Esophagus muscularis mucosa (tissue), 4 donors: Measurements from ENCODE around the gene PDGFC. TPM values are rescaled to one million over a fixed set of nuclear protein-coding genes. Genes with fewer than 3 reads are reported as not detected.

ENCODE experiments used
- DNase-seq: peaks from one replicate; pipeline ENCODE4 v3.0.0-alpha.2; 2017; ENCODE audit errors: extremely low spot score
- H3K27ac ChIP-seq, 4 donors: fragments of 200-600 bp; sonication (generic); replicated peaks in 1 of 4; 1 replicate in 3 of 4; 2 replicates in 1 of 4; pipeline ENCODE4 v1.5.1; 2016 to 2019; ENCODE audit warnings: mild to moderate bottlenecking in 1 of 4
- H3K27me3 ChIP-seq, 4 donors: fragments of 200-600 bp; sonication (generic); one replicate each; pipeline versions ENCODE4 v1.5.1 to v1.6.0; 2016 to 2019
- H3K36me3 ChIP-seq, 4 donors: fragments of 200-600 bp; sonication (generic); one replicate each; pipeline ENCODE4 v1.5.1; 2016 to 2019
- H3K4me1 ChIP-seq, 4 donors: fragments of 200-600 bp; sonication (generic); one replicate each; pipeline ENCODE4 v1.5.1; 2016 to 2019
- H3K4me3 ChIP-seq, 4 donors: fragments of 200-600 bp; sonication (generic); 1 replicate in 2 of 4; 2 replicates in 2 of 4; pipeline ENCODE4 v1.5.1; 2016 to 2019; ENCODE audit warnings: mild to moderate bottlenecking in 4 of 4, moderate library complexity in 1 of 4
- H3K9me3 ChIP-seq, 4 donors: fragments of 200-600 bp; sonication (generic); 1 replicate in 3 of 4; 2 replicates in 1 of 4; pipeline ENCODE4 v1.5.1; 2016 to 2019
- EP300 ChIP-seq: sonication (generic); formaldehyde crosslinking; IDR thresholded peaks from one replicate; pipeline ENCODE4 v1.6.1; 2017; ENCODE audit warnings: antibody characterized with exemption
- POLR2A ChIP-seq: fragments of 450-650 bp; IDR thresholded peaks from one replicate; pipeline ENCODE4 v1.6.1; 2017; ENCODE audit warnings: antibody characterized with exemption, moderate library complexity, mild to moderate bottlenecking, low read depth
- POLR2AphosphoS5 ChIP-seq, 2 donors: sonication (generic); formaldehyde crosslinking; IDR thresholded peaks; one replicate each; pipeline ENCODE4 v1.6.1; 2017; ENCODE audit warnings: antibody characterized with exemption in 2 of 2
- WGBS: methylation state at CpG from one replicate; pipeline ENCODE4 v1.1.5; 2018; 5-methylcytosine and 5-hydroxymethylcytosine counted together
- intact Hi-C: fragments of 100-400 bp; cut with DNase I; formaldehyde crosslinking; loops from one replicate; pipeline ENCODE4 v1.15.1; 2023
- total RNA-seq, 4 donors: library from RNA; depleted of rRNA; stranded (reverse); fragments of >200 nt; gene quantifications; one replicate each; pipeline versions ENCODE4 v1.1.0 to v1.2.1, GENCODE V29; 2016
- TF ChIP-seq, protein P1 (sequence below), 3 experiments: fragments of 200-600 bp in 2 of 3; fragments of 450-650 bp in 1 of 3; sonication (generic) in 2 of 3; IDR thresholded peaks; one replicate each; pipeline ENCODE4 v1.5.1; 2017 to 2019; ENCODE audit warnings: antibody characterized with exemption in 3 of 3, mild to moderate bottlenecking in 2 of 3, moderate library complexity in 1 of 3

The PDGFC gene
- total RNA-seq, 4 donors from 2014 or later = 25.3 to 38.3 (median 30.0) TPM

DNA sequence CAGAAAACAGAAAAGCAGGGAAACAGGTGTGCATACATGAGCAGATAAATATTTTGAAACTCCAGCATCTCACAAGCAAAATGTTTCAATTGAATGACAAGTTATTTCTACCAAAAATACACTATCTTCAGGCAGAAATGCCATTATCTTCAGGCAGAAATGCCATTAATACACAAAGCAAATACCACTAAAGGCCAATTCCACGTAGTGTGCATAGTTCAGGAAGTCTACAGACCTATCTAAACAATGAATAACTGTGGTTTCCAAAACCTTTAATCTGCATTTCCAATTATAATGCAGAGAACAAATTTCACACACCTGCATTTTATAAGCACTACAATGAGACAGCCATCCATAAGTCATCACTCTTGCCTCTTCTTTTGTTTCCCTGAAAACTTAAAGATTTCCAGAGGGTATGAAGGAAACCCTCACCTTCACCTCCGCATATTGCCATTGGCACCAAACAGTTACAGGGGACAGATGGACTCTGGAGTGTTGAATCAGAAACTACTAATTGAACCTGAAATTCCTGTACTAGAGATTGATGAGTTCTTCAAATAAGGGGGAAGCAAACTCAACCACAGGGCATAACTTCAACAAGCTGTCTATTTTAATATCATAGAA, 179.0 kb downstream of the PDGFC start:
- Histone ChIP-seq H3K36me3 (no peaks in the 10 kb centered on the region), H3K4me1 (peaks cover 4 to 34% (median 29%) of the 10 kb centered on the region in 4 donors), H3K4me3 (no peak overlapping the region), H3K27ac (no peak overlapping the region), H3K9me3 (no peaks in the 10 kb centered on the region), H3K27me3 (no peaks in the 10 kb centered on the region)
- intact Hi-C loops = no loop called here
- DNase-seq = no peak
- 86% methylated on average over 2 of the region's 2 CpGs for WGBS
- TF ChIP-seq, protein P1, sequence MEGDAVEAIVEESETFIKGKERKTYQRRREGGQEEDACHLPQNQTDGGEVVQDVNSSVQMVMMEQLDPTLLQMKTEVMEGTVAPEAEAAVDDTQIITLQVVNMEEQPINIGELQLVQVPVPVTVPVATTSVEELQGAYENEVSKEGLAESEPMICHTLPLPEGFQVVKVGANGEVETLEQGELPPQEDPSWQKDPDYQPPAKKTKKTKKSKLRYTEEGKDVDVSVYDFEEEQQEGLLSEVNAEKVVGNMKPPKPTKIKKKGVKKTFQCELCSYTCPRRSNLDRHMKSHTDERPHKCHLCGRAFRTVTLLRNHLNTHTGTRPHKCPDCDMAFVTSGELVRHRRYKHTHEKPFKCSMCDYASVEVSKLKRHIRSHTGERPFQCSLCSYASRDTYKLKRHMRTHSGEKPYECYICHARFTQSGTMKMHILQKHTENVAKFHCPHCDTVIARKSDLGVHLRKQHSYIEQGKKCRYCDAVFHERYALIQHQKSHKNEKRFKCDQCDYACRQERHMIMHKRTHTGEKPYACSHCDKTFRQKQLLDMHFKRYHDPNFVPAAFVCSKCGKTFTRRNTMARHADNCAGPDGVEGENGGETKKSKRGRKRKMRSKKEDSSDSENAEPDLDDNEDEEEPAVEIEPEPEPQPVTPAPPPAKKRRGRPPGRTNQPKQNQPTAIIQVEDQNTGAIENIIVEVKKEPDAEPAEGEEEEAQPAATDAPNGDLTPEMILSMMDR (IDR thresholded peaks at IDR 0.05) = no peak
- TF ChIP-seq EP300 = no peak
- TF ChIP-seq POLR2A = no peak
- no peak for TF ChIP-seq POLR2AphosphoS5 (IDR thresholded peaks at IDR 0.05)

DNA sequence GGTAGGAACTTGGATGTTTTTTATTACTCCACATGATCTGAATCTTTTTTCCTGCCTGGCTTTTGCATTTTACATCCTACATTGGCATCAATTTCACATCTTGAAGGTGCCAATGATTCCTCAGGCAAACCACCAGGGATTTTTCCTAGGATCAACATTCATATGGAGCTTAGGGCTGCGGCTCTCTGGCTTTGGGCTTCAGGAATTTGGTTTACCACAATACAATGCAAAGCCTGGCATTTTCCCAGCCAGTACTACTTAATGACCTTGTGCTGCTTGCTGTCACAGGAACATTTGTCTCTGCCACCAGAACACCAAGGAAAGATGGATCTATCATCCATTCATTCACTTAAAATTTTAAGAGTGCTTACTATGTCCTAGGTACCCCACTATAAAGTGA, 180.7 kb downstream of the PDGFC start:
- TF ChIP-seq POLR2AphosphoS5 (IDR thresholded peaks at IDR 0.05) = no peak
- TF ChIP-seq EP300 = no peak
- TF ChIP-seq, protein P1 (IDR thresholded peaks at IDR 0.05) = no peak
- TF ChIP-seq POLR2A = no peak
- no peaks in the 10 kb centered on the region for H3K36me3 ChIP-seq
- WGBS = 15% methylated on average over 1 of the region's 1 CpG
- no peak overlapping the region for H3K27ac ChIP-seq
- intact Hi-C loops = no loop called here
- H3K27me3 ChIP-seq = no peaks in the 10 kb centered on the region
- H3K9me3 ChIP-seq = no peaks in the 10 kb centered on the region
- no peak for DNase-seq
- H3K4me1 ChIP-seq = peaks cover 4 to 32% (median 27%) of the 10 kb centered on the region in 4 donors
- H3K4me3 ChIP-seq = no peak overlapping the region

DNA sequence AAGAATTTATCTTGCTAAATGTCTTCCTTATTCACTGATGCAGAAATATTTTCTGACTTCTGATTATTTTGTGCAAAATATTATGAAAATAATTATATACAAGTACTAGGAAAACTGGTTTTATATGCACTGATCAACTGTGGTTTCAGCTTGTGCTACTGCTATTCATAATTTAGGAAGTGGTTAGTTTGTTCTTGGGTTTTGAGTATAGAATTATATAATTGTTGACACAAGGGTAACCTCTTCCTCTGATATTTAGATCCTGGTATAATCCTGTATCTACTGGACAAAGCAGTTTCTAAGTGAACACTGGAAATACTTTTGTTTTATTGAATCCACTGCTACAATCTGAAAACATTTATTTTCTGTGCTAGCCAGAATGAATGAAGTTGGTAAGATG, 182.8 kb downstream of the PDGFC start:
- H3K27me3 ChIP-seq = no peaks in the 10 kb centered on the region
- no peak for DNase-seq
- intact Hi-C loops = no loop called here
- H3K4me3 ChIP-seq = no peak overlapping the region
- H3K9me3 ChIP-seq = no peaks in the 10 kb centered on the region
- no peaks in the 10 kb centered on the region for H3K36me3 ChIP-seq
- TF ChIP-seq POLR2A (no peak), POLR2AphosphoS5 (IDR thresholded peaks at IDR 0.05) (no peak)
- no peak overlapping the region for H3K27ac ChIP-seq
- H3K4me1 ChIP-seq = peaks cover 0 to 11% (median 7%) of the 10 kb centered on the region in 4 donors

DNA sequence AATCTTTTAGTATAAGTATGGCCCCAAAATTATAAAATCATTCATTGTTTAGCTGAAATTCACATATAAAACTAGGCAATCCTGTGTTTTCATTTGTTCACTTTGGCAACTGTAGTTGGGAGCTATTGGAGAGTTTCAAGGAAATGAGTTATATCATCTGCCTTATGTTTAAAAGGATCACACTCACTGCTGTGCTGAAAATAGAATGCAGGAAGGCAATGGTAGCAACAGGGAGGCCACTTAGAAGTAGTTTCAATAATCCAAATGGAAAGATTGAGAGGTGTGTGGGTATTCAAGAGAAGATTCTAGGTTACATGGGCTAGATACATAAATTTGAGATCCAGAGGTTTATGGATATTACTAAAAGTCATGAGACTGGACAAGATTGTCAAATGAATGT, 184.9 kb downstream of the PDGFC start:
- Histone ChIP-seq H3K36me3 (no peaks in the 10 kb centered on the region), H3K4me1 (peaks cover 0 to 9% (median 7%) of the 10 kb centered on the region in 4 donors), H3K27me3 (no peaks in the 10 kb centered on the region), H3K27ac (no peak overlapping the region), H3K4me3 (no peak overlapping the region), H3K9me3 (no peaks in the 10 kb centered on the region)
- no peak for TF ChIP-seq EP300
- TF ChIP-seq POLR2AphosphoS5 (IDR thresholded peaks at IDR 0.05) = no peak
- no peak for DNase-seq
- intact Hi-C loops = no loop called here

DNA sequence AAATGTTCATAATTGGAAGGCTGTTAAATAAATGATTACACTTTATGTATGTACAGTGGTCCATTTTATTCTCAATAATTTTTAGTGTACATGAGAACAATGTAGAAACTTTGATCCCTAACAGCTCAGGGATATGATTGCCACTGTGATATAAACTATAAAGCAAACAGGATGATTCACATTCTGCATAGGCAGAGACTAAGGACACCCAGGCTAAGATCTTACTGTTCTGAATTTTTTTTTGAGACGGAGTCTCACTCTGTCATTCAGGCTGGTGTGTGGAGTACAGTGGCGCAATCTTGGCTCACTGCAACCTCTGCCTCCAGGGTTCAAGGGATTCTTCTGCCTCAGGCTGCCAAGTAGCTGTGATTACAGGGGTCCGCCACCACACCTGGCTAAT, 186.6 kb downstream of the PDGFC start:
- Histone ChIP-seq H3K36me3 (no peaks in the 10 kb centered on the region), H3K4me1 (no peaks in the 10 kb centered on the region), H3K9me3 (no peaks in the 10 kb centered on the region), H3K27ac (no peak overlapping the region), H3K27me3 (no peaks in the 10 kb centered on the region), H3K4me3 (no peak overlapping the region)
- TF ChIP-seq, protein P1 (IDR thresholded peaks at IDR 0.05) = no peak
- no peak for TF ChIP-seq POLR2A
- no peak for TF ChIP-seq POLR2AphosphoS5 (IDR thresholded peaks at IDR 0.05)
- no peak for TF ChIP-seq EP300
- intact Hi-C loops = no loop called here
- 87% methylated on average over 3 of the region's 3 CpGs for WGBS
- no peak for DNase-seq

DNA sequence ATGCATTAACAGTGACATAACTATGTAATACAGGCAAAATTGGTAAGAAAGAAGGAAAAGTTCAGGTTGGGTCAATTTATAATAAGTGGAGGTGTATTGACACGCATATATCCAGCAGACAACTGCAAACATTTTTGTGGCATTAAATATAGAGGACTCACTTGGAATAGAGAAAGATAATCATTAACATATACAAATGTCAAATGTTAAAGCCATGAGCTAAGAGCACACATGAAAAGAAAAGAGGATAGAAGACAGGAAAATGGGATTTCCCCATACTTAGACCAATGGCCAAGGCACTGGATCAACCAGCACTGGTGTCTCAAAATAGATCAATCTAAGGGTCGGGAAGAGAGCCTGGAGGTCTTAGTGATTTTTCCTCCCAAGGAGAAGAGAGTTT, 187.6 kb downstream of the PDGFC start:
- no peaks in the 10 kb centered on the region for H3K27me3 ChIP-seq
- H3K9me3 ChIP-seq = no peaks in the 10 kb centered on the region
- H3K36me3 ChIP-seq = no peaks in the 10 kb centered on the region
- intact Hi-C loops = no loop called here
- no peak overlapping the region for H3K27ac ChIP-seq
- no peak for DNase-seq
- WGBS = 89% methylated on average over 2 of the region's 2 CpGs
- no peak for TF ChIP-seq EP300
- TF ChIP-seq, protein P1 (IDR thresholded peaks at IDR 0.05) = no peak
- TF ChIP-seq POLR2AphosphoS5 (IDR thresholded peaks at IDR 0.05) = no peak
- TF ChIP-seq POLR2A = no peak
- no peak overlapping the region for H3K4me3 ChIP-seq
- peaks cover under 1 to 8% (median 7%) of the 10 kb centered on the region in 4 donors for H3K4me1 ChIP-seq
